GM12878 (cell line): Measurements from ENCODE around the gene PPIP5K1. TPM values are rescaled to one million over a fixed set of nuclear protein-coding genes. Genes with fewer than 3 reads are reported as not detected.
A peak's percentile ranks its signal among the peaks of the same experiment; 100 is the strongest.
"Not testable (repeated sequence)": the region's sequence is repeated elsewhere in the genome, so short reads cannot be mapped to it uniquely, and the experiment has no call there.

Source experiments
- ATAC-seq: fragments of 200-7000 bp; cut with Tn5 transposase; 3 replicates; pipeline ENCODE4 v1.9.1; 2020; ENCODE audit warnings: mild to moderate bottlenecking, moderate library complexity
- BruUV-seq: library from RNA; stranded (reverse); fragments of 400-500 nt; replicated peaks from 2 replicates; lab custom pipeline; 2021; lab: Mats Ljungman, UMichigan
- CTCF ChIA-PET: fragments of 300-600 bp; sonication (Branson Sonifier 250); formaldehyde crosslinking; extraction: SDS; loops from one replicate; lab custom pipeline; 2021; ENCODE audit warnings: inconsistent platforms; lab: Yijun Ruan, JAX
- POLR2A ChIA-PET: fragments of 350-600 bp; formaldehyde crosslinking; extraction: SDS; loops from one replicate; lab custom pipeline; 2021; ENCODE audit warnings: inconsistent platforms; lab: Charles Lee
- RAD21 ChIA-PET: fragments of 300-600 bp; sonication (Branson Sonifier 250); formaldehyde crosslinking; loops from one replicate; lab custom pipeline; 2023; ENCODE audit warnings: antibody characterized with exemption; ENCODE audit not compliant: unreplicated experiment; lab: Charles Lee
- SMC1A ChIA-PET: fragments of 300-600 bp; sonication (Branson Sonifier 250); formaldehyde crosslinking; loops from one replicate; lab custom pipeline; 2023; ENCODE audit not compliant: unreplicated experiment, uncharacterized antibody; lab: Charles Lee
- DNase-seq: peaks from one replicate; pipeline ENCODE4 v3.0.0-alpha.2; 2011; ENCODE audit warnings: low read depth, low spot score
- FAIRE-seq: peaks from 3 replicates; lab custom pipeline; 2011; peaks lifted over from hg19 to GRCh38; lab: Jason Lieb, UNC
- H2AFZ ChIP-seq: 2 replicates; pipeline ENCODE4 v1.6.0; 2011; ENCODE audit warnings: low read depth, low read length, control low read depth; ENCODE audit not compliant: control insufficient read depth
- H3K27ac ChIP-seq: 2 replicates; pipeline ENCODE4 v1.5.1; 2011; ENCODE audit warnings: control low read depth; ENCODE audit not compliant: control insufficient read depth, insufficient read depth
- H3K27me3 ChIP-seq, 2 experiments: replicated peaks in 1 of 2; 2 replicates each; pipeline versions ENCODE4 v1.6.0 to v1.6.1; 2011; ENCODE audit warnings: low read length in 1 of 2; ENCODE audit not compliant: control insufficient read depth in 2 of 2, insufficient read depth in 2 of 2
- H3K36me3 ChIP-seq, 2 experiments: 2 replicates each; pipeline ENCODE4 v1.5.1; 2011; ENCODE audit warnings: low read length in 1 of 2; ENCODE audit not compliant: control insufficient read depth in 2 of 2, insufficient read depth in 2 of 2
- H3K4me1 ChIP-seq: 2 replicates; pipeline ENCODE4 v1.6.1; 2011; ENCODE audit warnings: mild to moderate bottlenecking, low read length, moderate library complexity, mixed read lengths; ENCODE audit not compliant: control insufficient read depth, insufficient read depth
- H3K4me2 ChIP-seq: 2 replicates; pipeline ENCODE4 v1.6.0; 2011; ENCODE audit warnings: control low read depth; ENCODE audit not compliant: control insufficient read depth, insufficient read depth
- H3K4me3 ChIP-seq: fragments of 200-600 bp; sonication (generic); 2 replicates; pipeline ENCODE4 v1.5.1; 2016
- H3K79me2 ChIP-seq: 2 replicates; pipeline ENCODE4 v1.6.0; 2011; ENCODE audit warnings: low read length; ENCODE audit not compliant: control insufficient read depth, insufficient read depth
- H3K9ac ChIP-seq: 2 replicates; pipeline ENCODE4 v1.8.0; 2011; ENCODE audit warnings: low read length, control low read depth, mixed read lengths; ENCODE audit not compliant: control insufficient read depth, insufficient read depth
- H3K9me3 ChIP-seq: replicated peaks from 3 replicates; pipeline ENCODE4 v1.5.1; 2011; ENCODE audit warnings: mild to moderate bottlenecking, low read length; ENCODE audit not compliant: control insufficient read depth, insufficient read depth
- H4K20me1 ChIP-seq: 2 replicates; pipeline ENCODE4 v1.6.0; 2011; ENCODE audit not compliant: control insufficient read depth, insufficient read depth
- ATF7 ChIP-seq: fragments of 450-650 bp; IDR thresholded peaks from 2 replicates; pipeline ENCODE4 v1.6.1; 2016; ENCODE audit warnings: low read depth, mild to moderate bottlenecking
- CBX3 ChIP-seq: fragments of 200-600 bp; sonication (generic); IDR thresholded peaks from 2 replicates; pipeline ENCODE4 v1.6.1; 2016; ENCODE audit warnings: low read depth, borderline replicate concordance
- CEBPB ChIP-seq, 2 experiments: fragments of 150-350 bp in 1 of 2; IDR thresholded peaks; 2 replicates each; pipeline ENCODE4 v1.6.1; 2012 to 2014; ENCODE audit warnings: low read depth in 2 of 2, low read length in 2 of 2, borderline replicate concordance in 1 of 2, inconsistent platforms in 1 of 2
- CHD1 ChIP-seq: IDR thresholded peaks from 2 replicates; pipeline ENCODE4 v1.6.1; 2012; ENCODE audit warnings: low read depth, low read length, improper control_type of control experiment
- CHD4 ChIP-seq: fragments of 200-600 bp; sonication (generic); IDR thresholded peaks from 2 replicates; pipeline ENCODE4 v1.6.1; 2016; ENCODE audit warnings: mild to moderate bottlenecking
- CREB1 ChIP-seq: IDR thresholded peaks from 2 replicates; pipeline ENCODE4 v1.6.1; 2012; ENCODE audit warnings: low read depth, mild to moderate bottlenecking, inconsistent platforms
- DPF2 ChIP-seq: fragments of 450-650 bp; IDR thresholded peaks from 2 replicates; pipeline ENCODE4 v1.6.1; 2017; ENCODE audit warnings: mild to moderate bottlenecking
- FOXM1 ChIP-seq: IDR thresholded peaks from 2 replicates; pipeline ENCODE4 v1.6.1; 2012; ENCODE audit warnings: low read depth, mild to moderate bottlenecking, inconsistent platforms, low read length, moderate library complexity
- JUNB ChIP-seq: IDR thresholded peaks from 2 replicates; pipeline ENCODE4 v1.6.1; 2016; ENCODE audit warnings: antibody characterized with exemption, mild to moderate bottlenecking
- MYC ChIP-seq: IDR thresholded peaks from 2 replicates; pipeline ENCODE4 v1.6.1; 2011; ENCODE audit warnings: mild to moderate bottlenecking, low read length, moderate library complexity, inconsistent platforms; ENCODE audit not compliant: insufficient read depth, insufficient replicate concordance, insufficient read length, severe bottlenecking
- NR2C1 ChIP-seq: fragments of 450-650 bp; IDR thresholded peaks from 2 replicates; pipeline ENCODE4 v1.6.1; 2017; ENCODE audit warnings: antibody characterized with exemption, mild to moderate bottlenecking, moderate library complexity
- PAX8 ChIP-seq: fragments of 450-650 bp; IDR thresholded peaks from 2 replicates; pipeline ENCODE4 v1.6.1; 2017; ENCODE audit warnings: mild to moderate bottlenecking, moderate library complexity
- TAF1 ChIP-seq: IDR thresholded peaks from 2 replicates; pipeline ENCODE4 v1.6.1; 2011; ENCODE audit warnings: mild to moderate bottlenecking, low read depth, low read length, borderline replicate concordance
- WGBS: methylation state at CpG from one replicate; pipeline ENCODE4 v1.1.6; 2016; ENCODE audit warnings: low lambda C conversion rate; ENCODE audit not compliant: insufficient replicate concordance, insufficient coverage; ENCODE audit errors: missing lambda C conversion rate; 5-methylcytosine and 5-hydroxymethylcytosine counted together
- in situ Hi-C: fragments of 300-500 bp; cut with MboI; formaldehyde crosslinking; loops from 9 replicates; pipeline ENCODE4 v1.14.3; 2018; ENCODE audit warnings: mixed read lengths
- intact Hi-C: fragments of 100-400 bp; cut with micrococcal nuclease; formaldehyde crosslinking; loops from one replicate; pipeline ENCODE4 v1.14.2; 2022; ENCODE audit not compliant: unreplicated experiment
- polyA plus RNA-seq, 11 experiments: library from polyadenylated mRNA; depleted of rRNA in 4 of 11; unstranded in 6 of 11; stranded (reverse) in 5 of 11; fragments of >200 nt; fragmentation: Nextera tagmentation in 4 of 11; fragmentation: Illumina TruSeq in 1 of 11; extraction: Ambion mirVana in 4 of 11; extraction: Trizol in 1 of 11; gene quantifications; 1 replicate in 1 of 11; 2 replicates in 10 of 11; pipeline versions ENCODE4 v1.2.1 to v1.2.3, GENCODE V29; 2011 to 2016; ENCODE audit warnings: inconsistent platforms in 2 of 11, missing spikeins in 2 of 11, low read depth in 1 of 11
- total RNA-seq, 4 experiments: library from RNA; depleted of rRNA in 3 of 4; stranded (reverse); fragments of >200 nt in 3 of 4; fragmentation: Illumina TruSeq in 1 of 4; extraction: Trizol in 1 of 4; gene quantifications; 2 replicates each; pipeline versions ENCODE4 v1.2.1 to v1.2.3, GENCODE V29; 2013 to 2021

The PPIP5K1 gene
- total and polyA plus RNA-seq, 10 of the 15 experiments (the other 5 are each of a cell fraction or from before 2014, with no cell fraction given) = 2.5 to 54.4 (median 19.4) TPM

DNA sequence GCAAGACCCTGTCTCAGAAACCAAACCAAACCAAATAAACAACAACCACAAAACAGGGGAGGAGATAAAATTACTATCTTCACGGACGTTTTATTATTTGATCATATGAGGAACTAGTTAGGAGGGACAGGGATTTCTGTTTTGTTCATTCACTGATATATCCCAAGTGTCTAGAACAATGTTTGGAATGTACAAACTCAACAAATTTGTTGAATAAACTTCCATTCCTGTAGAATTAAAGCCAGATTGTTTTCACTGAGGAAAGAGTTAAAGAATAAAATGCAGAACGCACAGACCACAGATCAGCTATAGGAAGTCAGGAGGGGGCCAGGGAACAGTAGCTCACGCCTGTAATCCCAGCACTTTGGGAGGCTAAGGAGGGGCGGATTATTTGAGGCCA lies 35.1 kb upstream of the PPIP5K1 start:
- FAIRE-seq (no peak), ATAC-seq (no peak), DNase-seq (no peak)
- 3% methylated on average over 5 of the region's 5 CpGs for WGBS
- Histone ChIP-seq H4K20me1 (no peaks in the 10 kb centered on the region), H3K27ac (no peak overlapping the region), H3K36me3 (no peaks in the 10 kb centered on the region), H3K9me3 (no peaks in the 10 kb centered on the region), H3K79me2 (no peaks in the 10 kb centered on the region), H3K4me2 (no peak overlapping the region), H3K4me3 (no peak overlapping the region), H3K4me1 (no peaks in the 10 kb centered on the region), H3K9ac (no peak overlapping the region), H2AFZ (no peak overlapping the region), H3K27me3 (no peaks in the 10 kb centered on the region; a peak in 1 of 4 replicates)
- ChIA-PET CTCF (no interaction called here), RAD21 (no interaction called here), SMC1A (interaction anchor here (0.6 kb wide), 1 partner anchor 162 kb away, joined by 3 read pairs; no protein-coding TSS in a partner anchor), POLR2A (no interaction called here)
- intact Hi-C loops (no loop called here), in situ Hi-C loops (no loop called here)
- TF ChIP-seq CEBPB (IDR thresholded peaks at IDR 0.05; ENCODE audit: borderline replicate concordance in 1 of 2, low read depth in 2 of 2, low read length in 2 of 2) (no peak), JUNB (no peak), PAX8 (no peak), CHD1 (no peak), ATF7 (no peak), CREB1 (no peak), TAF1 (no peak), FOXM1 (no peak), CHD4 (no peak), MYC (no peak), DPF2 (no peak), CBX3 (no peak), NR2C1 (no peak)
- no TSS peak for BruUV-seq

DNA sequence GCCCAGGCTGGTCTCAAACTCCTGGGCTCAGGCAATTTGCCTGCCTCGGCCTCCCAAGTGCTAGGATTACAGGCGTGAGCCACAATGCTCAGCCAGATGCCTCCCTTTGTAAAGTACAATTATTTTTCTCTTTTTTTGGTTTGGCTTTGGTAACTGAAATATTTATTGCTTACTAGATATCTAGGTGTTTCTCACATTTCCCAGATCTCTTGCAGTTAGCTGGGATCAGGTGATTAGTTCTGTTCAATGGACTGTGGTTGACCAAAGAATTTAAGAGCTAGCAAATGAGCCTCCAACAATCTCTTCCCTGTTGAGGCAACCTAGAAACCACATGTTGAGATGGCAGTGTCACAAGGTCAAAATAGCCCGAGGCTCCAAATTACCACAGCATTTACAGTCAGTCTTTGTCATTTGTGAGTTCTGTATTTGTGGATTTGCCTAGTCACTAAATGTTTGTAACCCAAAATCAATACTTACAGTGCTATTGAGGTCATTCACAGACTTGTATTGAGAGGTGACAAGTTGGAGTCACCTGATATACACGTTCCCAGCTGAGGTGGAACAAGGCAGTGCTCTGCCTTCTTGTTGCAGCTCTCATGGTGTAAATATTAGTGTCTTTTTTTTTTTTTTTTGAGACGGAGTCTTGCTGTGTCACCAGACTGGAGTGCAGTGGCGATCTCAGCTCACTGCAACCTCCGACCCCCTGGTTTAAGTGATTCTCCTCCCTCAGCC lies 32.2 kb upstream of the PPIP5K1 start:
- POLR2A ChIA-PET, intact Hi-C loops: not testable (repeated sequence)
- FAIRE-seq = peak; percentile 49

DNA sequence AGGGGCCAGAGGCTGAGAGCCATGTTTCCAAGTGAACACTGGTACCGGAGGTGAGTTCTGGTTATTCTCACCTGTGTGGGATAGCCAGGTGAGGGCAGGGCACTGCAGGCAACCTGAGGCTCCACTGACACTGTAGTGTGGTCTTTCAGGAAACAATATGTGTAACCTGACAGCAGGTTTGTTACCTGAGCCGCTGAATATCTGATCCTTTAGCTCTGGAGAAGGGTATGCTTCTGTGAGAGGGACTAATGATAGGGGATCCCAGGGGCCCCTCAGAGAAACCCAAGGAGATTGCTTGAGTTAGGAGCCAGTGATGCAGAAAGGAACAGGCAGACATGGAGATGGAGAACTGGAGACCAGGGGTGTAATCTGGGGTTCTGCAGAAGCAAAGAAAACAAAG lies 28.7 kb upstream of the PPIP5K1 start, which contains the start of gene STRC:
Gene STRC, minus strand, starts transcription at position 101 of the 400 bp plus-strand sequence. Its CDS starts 78 bp downstream, at position 23.
- H3K4me3 ChIP-seq, intact Hi-C loops, DNase-seq, SMC1A ChIA-PET, H3K27me3 ChIP-seq, H3K4me1 ChIP-seq, H4K20me1 ChIP-seq, H3K9me3 ChIP-seq, H2AFZ ChIP-seq, CTCF ChIA-PET, H3K79me2 ChIP-seq, H3K9ac ChIP-seq, H3K36me3 ChIP-seq, BruUV-seq, in situ Hi-C loops, H3K27ac ChIP-seq, H3K4me2 ChIP-seq, ATAC-seq, RAD21 ChIA-PET, POLR2A ChIA-PET: not testable (repeated sequence)
- WGBS = no CpG with 5 or more reads among the region's 2 CpGs
- FAIRE-seq = peak; percentile 92

More for the DNA sequence above, 32.2 kb upstream of the PPIP5K1 start:
- H3K27ac ChIP-seq, H3K4me1 ChIP-seq, BruUV-seq, H2AFZ ChIP-seq, H3K4me3 ChIP-seq, H3K79me2 ChIP-seq, H3K9ac ChIP-seq, H3K4me2 ChIP-seq, H4K20me1 ChIP-seq, H3K36me3 ChIP-seq, ATAC-seq, DNase-seq, H3K27me3 ChIP-seq, in situ Hi-C loops, RAD21 ChIA-PET, SMC1A ChIA-PET, H3K9me3 ChIP-seq: not testable (repeated sequence)
- 39% methylated on average over 2 of the region's 7 CpGs for WGBS
- CTCF ChIA-PET = interaction anchor here (0.6 kb wide), 1 partner anchor 173 kb away, joined by 3 read pairs; no protein-coding TSS in a partner anchor
